Measurements from ENCODE around the gene EXOC4.

GRCh38 chr7:133801341-133801740, 548.5 kb downstream of the EXOC4 start:
- no peak for TF ChIP-seq ATF3 (CRISPR knock-in tag; IDR thresholded peaks at IDR 0.05)
- no peak for TF ChIP-seq CHD2 (IDR thresholded peaks at IDR 0.05; ENCODE audit: low read depth, low read length)
- no peak for TF ChIP-seq ZNF263 (CRISPR knock-in tag; IDR thresholded peaks at IDR 0.05)
- no peak for TF ChIP-seq ZNF331 (CRISPR knock-in tag; IDR thresholded peaks at IDR 0.05)
- TF ChIP-seq ETS1 (CRISPR knock-in tag; IDR thresholded peaks at IDR 0.05) = no peak
- TF ChIP-seq CTCF (CRISPR knock-in tag; IDR thresholded peaks at IDR 0.05) = no peak
- TF ChIP-seq YY1 (IDR thresholded peaks at IDR 0.05; ENCODE audit: insufficient read depth, insufficient replicate concordance, low read depth, low read length) = no peak
- no peak for TF ChIP-seq BRF2 (CRISPR knock-in tag; IDR thresholded peaks at IDR 0.05)
- TF ChIP-seq NR2C2 (CRISPR knock-in tag; IDR thresholded peaks at IDR 0.05; ENCODE audit: borderline replicate concordance) = no peak
- no peak for TF ChIP-seq KDM5A (IDR thresholded peaks at IDR 0.05; ENCODE audit: borderline replicate concordance, low read length)

Data from HepG2 (cell line).